ENCODE data around the gene PADI2. TPM values are rescaled to one million over a fixed set of nuclear protein-coding genes. Genes with fewer than 3 reads are reported as not detected.
A peak's percentile ranks its signal among the peaks of the same experiment; 100 is the strongest.

Gene PADI2
- total RNA-seq, 1 donor = 0.81 TPM

DNA sequence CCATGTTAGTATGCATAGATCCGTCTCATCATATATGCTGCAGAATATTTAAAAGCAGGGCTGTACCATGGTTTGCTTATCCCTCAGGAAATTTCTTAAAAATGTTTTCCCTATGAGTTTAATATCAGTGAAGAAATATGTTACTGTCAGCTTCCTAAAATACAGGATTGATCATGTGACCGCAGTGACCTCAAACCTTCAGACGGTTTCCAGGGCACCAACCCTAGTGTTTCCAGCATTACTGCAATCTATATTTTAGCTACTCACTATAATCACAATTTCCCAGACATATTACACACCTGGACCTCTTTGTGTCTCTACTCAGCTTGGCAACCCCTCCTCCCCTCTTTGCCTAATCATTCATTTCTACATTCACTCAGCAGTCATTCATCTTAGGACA, 57.8 kb downstream of the PADI2 start:
- DNase-seq (ENCODE audit: low read depth in 2 of 3, low spot score in 2 of 3) = no peak

DNA sequence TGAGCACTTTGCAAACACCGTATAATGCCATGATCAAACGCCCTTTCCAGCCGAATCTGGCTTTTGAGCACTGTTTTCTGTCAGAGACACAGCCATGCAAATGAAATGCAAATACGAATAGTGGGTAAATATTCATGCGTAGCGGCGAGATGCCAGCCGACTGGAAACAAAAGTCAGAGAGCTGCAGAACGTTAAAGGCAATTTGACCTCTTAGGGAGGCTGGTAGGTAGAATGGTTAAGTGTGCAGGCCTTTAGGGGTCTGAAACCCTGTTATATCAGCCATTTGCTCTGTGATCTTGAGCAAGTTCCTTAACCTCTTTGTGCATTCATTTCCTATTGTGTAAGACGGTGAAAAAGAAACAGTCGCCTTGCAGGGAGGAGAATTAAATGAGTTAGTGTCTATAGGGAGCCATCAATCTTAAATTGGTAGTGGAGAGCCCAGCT, 58.9 kb downstream of the PADI2 start:
- DNase-seq (ENCODE audit: low read depth in 2 of 3, low spot score in 2 of 3) = no peak

DNA sequence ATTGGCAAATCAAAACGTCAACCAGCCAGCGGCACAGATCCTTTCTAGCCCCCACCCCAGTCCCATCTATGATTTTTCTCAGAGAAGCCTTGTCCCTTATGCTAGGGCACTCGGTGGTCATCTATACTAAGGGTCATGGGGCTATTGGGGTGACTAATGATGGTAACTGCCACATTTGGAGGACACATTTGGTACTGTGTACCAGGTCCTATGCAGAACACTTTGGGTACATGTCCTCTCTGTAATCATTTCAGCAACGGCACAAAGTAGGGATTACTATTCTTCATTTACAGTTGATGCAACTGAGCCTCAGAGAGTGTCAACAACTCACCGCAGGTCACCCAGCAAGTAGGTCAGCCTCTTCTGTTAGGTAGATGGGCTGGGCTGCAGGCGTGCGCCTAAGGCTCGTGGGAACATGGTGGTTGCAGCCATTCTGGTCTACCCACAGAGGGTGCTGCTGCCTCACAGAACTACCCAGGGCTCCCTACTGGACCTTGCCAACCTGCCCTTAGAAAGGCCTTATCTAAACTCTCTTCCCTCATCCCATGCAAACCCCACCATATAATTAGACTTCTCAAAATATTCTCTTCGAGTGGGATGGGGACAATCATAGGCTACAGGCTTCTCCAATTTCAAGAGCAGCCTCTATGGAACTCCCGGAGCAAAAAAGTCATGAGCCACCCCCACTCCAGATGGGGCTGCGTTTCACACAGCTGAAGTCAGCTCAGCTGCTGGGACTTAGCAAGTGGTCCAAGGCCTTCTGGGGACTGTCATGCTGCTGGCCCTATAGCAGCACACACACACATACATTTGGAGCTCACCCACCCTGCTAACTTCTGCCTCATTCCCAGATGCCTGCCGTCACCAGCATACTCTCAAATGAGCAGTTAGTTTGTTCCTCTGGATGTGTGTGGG, 59.6 kb downstream of the PADI2 start:
- peak in 2 of 3 donors; percentile 66 to 77 for DNase-seq (ENCODE audit: low read depth in 2 of 3, low spot score in 2 of 3)

DNA sequence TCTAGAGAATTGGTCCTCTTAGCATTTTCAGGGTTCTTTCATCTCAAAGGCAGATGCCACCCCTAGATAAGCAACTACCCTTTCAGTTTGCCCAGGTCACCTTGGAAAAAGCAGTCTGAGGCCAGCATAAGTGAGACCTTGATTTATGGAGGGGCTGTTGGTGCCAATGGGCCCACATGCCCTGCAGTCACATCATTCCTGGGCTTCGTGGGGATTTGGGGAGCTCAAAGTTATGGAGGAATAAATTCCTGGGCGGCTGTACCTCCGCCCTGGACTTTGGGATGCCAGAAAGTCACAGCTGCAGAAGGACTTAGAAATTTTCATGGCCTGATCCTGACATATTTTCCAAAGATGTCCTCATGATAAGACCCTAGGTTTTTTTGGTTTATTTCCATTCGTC, 62.7 kb downstream of the PADI2 start:
- no peak for DNase-seq (ENCODE audit: low read depth in 2 of 3, low spot score in 2 of 3)

DNA sequence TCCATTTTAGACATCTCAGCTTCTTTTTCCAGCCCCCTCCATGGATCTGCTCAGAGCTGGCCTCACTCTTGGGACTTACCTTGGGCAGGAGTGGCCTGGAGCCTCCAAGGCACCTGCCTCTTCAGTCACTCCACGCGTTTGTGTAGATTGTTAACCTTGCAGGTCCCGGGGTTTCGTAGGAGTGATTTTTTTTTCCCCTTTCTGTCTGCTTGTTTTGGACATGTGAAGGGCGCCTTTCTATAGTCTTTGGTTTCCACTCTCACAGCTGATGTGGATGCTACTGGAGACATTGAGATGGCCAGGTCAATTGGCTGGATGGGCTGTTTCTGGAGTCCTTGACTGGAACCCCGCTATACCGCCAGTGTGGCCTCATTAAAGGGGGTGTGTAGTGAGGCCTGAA, 63.5 kb downstream of the PADI2 start:
- DNase-seq (ENCODE audit: low read depth in 2 of 3, low spot score in 2 of 3) = no peak

DNA sequence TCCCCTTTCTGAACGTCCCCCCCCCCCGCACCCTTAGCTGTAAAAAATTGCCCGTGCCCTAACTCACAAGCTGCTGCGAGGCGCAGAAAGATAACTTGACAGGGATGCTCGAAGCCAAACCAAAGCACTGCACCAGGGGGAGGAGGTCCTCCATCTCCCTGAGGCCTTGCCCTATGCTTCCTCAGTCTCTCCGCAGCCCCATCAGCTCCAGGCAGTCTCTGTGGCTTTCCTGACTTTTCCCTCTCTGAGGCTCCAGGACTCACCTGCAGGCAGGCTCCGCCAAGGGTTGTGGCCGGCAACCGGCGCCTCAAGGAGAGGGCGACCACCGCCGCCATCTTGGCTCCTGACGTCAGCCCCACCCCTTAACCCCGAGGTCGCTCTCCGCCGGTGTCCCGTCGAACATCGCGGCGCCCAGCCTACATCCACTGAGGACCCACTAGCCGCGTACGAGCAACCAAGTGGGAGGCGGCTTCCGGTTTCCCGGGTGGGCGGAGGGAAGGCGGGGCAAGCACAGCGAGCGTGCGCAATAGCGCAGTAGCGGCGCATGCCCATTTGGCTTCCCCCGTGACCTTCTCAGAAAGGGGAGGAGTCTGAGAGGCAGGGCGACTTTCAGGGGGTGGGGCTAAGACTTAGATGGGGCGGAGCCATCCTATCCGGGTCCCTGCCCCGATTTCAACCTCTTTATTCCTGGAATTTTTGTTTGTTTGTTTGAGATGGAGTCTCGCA, 65.4 kb downstream of the PADI2 start, which contains the start of gene SDHB:
Gene SDHB (minus strand): TSS at position 348 of the 726 bp plus-strand sequence. CDS start 13 bp downstream, at position 335.
- peak; percentile 98 to 99 (median 98) for DNase-seq (ENCODE audit: low read depth in 2 of 3, low spot score in 2 of 3)

DNA sequence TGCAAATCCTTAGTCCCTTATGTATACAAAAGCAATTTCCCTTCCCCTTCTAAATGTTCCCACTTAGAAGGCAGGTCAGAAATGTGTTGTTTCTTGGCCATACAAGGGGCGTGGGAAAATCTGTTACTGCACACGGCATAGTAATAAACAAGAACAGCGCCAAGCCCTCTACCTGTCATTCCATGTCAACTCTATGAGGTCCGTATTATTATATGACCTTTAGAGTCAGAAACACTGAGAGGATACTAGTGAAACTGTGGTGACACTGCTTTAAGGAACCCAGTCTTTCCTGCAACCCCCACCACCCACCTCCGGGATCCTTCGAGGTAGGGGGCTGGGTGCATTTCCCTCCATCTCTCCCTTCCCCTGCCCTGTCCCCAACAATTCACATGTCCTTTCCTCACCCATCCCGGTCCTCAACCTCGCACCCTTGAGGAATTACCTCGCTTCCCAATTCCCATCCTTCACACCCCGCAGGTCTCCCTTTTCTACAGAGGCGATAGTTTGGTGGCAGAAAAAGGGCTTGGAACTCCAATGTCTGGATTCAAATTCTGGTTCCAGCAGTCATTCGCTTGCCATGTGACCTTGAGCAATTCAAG, 66.1 kb downstream of the PADI2 start:
- DNase-seq (ENCODE audit: low read depth in 2 of 3, low spot score in 2 of 3) = no peak

DNA sequence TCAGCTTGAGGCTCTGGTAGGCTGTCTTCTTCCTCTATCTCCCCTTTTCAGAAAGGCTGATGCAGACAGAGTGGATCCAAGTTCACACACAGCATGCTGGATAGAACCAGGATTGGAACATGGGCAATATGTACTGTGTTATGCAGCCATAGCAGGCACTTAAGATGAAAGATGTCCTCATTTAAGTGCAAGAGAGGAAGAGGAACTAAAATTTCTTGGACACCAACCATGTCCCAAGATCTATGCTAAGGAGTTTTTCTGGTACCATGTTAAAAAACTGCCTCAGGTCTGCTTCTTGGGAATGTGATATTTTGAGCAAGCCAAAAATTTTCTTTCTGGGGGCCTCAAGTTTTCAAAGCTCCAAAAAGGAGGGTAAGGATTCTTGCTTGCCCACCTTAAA, 66.6 kb downstream of the PADI2 start:
- no peak for DNase-seq (ENCODE audit: low read depth in 2 of 3, low spot score in 2 of 3)

DNA sequence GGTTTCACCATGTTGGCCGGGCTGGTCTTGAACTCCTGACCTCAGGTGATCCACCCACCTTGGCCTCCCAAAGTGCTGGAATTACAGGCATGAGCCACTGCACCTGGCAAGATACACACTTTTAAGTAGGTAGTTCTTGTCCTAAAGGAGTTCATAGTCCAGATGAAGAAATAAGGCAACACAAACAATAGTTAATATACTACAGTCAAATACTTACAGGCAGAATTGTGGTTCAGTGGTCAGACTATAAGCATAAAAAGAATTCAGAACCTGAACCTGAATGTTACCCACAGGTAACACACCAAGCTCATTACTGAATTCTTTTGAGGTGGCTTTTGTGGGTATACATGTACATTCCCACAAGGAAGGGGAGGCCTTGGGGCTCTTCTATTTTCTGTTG, 67.2 kb downstream of the PADI2 start:
- no peak for DNase-seq (ENCODE audit: low read depth in 2 of 3, low spot score in 2 of 3)

DNA sequence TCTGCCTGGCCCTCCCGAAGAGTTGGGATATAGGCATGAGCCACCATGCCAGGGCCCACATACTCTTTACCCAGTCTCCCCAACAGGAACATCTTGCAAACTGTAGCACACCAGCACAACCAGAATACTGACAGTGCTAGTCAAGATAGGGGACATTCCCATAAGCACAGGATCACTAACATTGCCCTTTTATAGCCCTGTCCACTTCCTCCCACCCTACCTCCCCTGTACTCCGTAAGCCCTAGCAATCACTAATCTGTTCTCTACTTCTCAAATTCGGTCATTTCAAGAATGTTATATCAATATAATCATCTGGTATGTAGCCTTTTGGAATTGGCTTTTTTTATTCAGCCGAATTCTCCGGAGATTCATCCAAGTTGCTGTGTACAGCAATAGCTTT, 71.3 kb downstream of the PADI2 start:
- DNase-seq (ENCODE audit: low read depth in 2 of 3, low spot score in 2 of 3) = no peak

DNA sequence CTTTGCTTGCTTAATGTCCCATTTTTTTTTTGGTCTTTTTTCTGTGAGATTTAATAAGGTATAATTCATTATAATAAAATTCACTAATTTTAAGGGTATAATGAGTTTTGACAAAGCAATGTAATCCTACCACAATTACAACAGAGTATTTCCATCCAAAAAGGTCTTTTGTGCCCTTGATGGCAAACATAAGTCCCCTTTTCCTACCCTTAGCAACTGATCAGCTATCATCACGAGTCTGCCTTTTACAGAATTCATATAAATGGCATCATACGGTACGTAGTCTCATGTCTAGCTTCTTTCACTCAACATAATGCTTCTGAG, 73.0 kb downstream of the PADI2 start:
- no peak for DNase-seq (ENCODE audit: low read depth in 2 of 3, low spot score in 2 of 3)

DNA sequence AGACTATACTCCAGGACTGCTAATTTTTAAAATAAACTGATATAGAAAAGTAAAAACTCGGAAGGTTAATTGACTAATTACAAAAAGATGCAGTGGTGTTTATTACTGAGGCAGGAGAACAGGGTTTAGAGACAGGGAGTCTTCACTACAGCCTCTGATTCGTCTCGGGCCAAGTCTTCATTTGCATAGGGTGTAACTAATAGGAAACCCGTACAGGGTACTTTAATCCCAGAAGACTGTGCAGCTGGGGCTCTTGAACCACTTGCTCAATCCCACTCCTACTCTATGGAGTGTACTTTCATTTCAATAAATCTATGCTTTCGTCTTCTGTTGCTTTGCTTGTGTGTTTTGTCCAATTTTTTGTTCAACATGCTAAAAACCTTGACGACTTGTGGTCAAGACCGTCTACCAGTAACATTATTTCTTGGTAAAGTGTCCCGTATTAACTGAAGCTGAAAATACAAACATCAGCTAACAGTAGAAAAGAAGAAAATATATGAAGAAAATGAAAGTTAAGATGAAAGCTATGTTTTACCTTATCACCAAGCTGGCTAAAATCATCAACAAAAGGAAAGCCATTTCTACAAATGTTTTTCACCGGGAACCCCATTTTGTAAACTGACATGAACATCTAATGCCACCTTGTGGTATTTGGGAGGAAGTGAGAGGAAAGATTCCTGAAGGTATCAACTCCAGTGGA, 73.5 kb downstream of the PADI2 start:
- DNase-seq (ENCODE audit: low read depth in 2 of 3, low spot score in 2 of 3) = peak in 2 of 3 donors; percentile 52 to 73

DNA sequence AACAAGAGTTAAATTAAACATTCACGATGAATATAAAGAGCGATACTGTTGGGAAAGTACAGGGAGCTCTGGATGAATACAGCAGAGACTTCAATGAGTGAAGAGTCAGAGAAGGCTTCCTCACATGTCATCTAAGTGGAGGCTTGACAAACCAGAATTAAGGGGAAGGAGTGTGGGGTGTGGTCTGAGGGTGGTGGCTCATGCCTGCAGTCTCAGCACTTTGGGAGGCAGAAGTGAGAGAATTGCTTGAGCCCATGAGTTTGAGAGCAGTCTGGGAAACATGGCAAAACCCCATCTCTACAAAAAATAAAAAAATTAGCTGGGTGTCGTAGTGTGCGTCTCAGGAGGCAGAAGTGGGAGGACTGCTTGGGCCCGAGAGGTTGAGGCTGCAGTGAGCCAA, 74.1 kb downstream of the PADI2 start:
- no peak for DNase-seq (ENCODE audit: low read depth in 2 of 3, low spot score in 2 of 3)

DNA sequence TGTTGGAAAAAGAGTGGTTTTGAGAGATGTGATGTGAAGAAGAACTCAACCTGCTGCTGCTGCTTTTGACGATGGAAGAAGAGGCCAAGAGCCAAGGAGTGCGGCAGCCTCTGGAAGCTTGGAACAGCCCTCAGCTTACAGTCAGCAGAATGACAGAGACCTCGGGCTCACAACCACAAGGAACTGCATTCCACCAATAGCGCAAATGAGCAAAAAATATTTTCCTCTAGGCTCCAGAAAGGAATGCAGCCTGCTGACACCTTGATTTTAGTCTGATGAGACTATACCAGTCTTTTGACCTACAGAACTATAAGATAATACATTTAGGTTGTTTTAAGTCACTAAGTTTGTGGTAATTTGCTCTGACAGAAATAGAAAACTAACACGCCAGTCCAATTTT, 75.6 kb downstream of the PADI2 start:
- DNase-seq (ENCODE audit: low read depth in 2 of 3, low spot score in 2 of 3) = no peak

DNA sequence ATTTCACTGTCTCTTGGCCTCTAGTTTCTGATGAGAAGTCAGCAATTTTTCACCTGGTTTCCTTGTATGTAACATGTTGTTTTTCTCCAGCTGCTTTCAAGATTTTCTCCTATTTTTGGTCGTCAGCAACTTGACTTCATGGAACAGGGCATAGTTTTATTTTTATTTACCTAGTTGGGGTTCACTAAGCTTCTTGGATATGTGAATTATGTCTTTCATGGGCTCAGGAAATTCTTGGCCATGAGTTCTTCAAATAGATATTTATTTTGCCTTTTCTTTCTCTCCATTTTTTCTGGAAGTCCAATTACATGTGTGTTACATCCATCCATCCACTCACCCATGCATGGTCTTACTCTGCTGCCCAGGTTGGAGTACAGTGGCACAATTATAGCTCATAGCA, 79.1 kb downstream of the PADI2 start:
- DNase-seq (ENCODE audit: low read depth in 2 of 3, low spot score in 2 of 3) = no peak

DNA sequence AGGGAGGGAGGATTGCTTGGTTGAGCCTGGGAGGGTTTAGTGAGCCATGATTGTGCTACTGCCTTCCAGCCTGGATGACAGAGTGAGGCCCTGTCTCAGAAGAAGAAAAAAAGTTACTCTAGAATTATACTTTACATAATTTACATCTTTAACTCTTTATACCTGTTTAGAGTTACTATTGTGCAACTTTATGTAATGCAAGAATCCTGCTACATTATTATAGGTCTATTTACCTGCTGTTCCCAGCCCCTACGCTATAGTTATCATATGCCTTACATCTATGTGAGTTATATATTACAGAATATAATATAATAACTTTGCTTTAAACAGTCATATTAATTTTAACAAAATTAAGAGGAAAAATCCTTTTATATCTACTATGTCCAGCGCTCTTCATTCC, 79.7 kb downstream of the PADI2 start:
- DNase-seq (ENCODE audit: low read depth in 2 of 3, low spot score in 2 of 3) = no peak

DNA sequence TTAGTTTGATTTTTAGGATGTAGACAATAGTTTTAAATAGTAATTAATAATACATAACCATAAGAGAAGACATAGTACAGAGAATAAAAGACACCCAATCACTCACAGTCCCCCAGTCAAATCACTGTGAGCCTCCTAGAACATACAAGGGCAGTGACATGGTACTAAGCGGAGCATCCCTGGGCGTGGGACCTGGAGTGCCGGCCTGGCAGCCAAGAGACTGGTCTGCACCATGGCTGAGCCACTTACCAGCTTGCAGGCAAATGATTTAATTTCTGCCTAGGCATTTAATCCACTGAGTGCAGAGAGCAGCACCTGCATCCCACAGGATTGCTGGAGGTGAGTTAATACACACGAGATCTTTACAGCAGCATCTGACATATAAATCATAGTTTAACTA, 85.8 kb downstream of the PADI2 start:
- DNase-seq (ENCODE audit: low read depth in 2 of 3, low spot score in 2 of 3) = no peak

DNA sequence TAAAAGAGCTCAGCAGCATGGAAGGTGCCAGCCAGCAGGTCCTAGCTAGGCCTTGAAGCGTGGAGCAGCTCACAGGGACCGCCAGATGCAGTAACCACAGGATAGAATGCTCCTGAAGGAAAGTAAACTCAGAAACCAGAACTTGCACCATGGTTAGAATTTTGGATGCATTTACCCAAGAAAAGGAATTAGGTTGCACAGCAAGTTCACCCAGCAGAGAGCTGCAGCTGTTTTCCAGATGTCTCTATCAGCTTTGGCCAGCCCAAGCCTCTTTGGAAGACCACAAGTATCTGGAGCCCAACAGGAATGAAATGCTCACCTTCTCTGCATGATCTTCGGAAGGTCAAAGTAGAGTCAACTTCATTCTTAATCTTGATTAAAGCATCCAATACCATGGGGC, 86.5 kb downstream of the PADI2 start:
- no peak for DNase-seq (ENCODE audit: low read depth in 2 of 3, low spot score in 2 of 3)

DNA sequence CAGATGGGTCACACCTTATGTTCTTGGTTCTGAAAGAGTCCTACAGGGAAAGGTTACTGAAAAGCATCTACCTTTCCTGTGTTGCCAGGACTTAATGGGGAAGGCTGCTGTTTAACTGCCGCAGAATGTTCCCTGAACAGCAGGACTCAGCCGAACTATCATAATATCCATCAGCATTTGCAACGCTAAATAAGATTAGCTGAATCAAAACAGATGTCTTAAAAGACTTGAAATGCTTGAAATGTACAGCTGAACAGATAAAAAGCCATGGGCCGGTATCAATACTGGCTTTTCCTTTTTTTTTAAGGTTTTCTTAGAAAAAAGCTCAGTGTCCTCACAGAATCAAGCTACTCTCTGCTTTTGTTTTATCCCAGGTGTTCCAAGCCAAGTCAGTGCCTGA, 87.8 kb downstream of the PADI2 start:
- no peak for DNase-seq (ENCODE audit: low read depth in 2 of 3, low spot score in 2 of 3)

DNA sequence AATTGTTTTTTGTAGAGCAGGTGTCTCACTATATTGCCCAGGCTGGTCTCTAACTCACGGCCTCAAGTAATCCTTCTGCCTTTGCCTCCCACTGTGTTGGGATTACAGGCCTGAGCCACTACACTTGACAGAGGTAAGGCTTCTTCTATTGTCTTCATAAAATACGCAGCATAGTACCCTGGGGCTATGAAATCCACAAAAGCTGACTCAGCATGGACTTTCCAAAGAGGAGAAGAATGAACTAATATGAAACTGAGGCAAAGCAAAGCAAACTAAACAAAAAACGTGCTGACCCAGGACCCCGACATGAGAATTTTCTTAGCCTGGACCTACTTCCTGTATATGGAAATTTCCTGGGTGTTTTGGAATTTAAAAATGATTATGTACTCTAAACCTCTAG, 89.0 kb downstream of the PADI2 start:
- DNase-seq (ENCODE audit: low read depth in 2 of 3, low spot score in 2 of 3) = no peak

DNA sequence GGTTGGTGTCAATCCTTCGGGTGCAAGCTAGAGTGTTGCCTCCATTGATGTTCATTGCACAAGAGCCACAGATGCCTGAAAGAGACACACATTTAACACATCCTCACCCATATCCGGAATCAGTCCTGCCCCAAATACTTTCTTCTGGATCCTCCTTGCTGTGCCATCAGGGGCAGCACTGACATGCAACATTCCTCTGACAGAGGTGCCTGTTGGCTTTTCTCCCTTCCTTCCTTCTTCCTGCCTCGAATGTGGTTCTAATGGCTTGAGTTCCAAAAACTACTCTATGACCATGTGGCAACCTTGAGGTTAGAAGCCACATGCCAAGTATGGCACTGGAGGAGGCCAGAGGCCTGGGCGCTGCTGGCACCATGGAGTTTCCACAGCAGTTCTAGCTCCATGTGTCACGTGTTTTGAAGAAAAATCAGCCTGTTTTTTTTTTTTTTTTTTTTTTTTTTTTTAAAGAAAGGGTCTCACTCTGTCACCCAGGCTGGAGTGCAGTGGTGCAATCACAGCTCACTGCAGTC, 90.5 kb downstream of the PADI2 start:
- no peak for DNase-seq (ENCODE audit: low read depth in 2 of 3, low spot score in 2 of 3)
